K562 (cell line): ENCODE results near the gene NUDT6.

Experiments
- SP2 ChIP-seq: IDR thresholded peaks from 2 replicates; pipeline ENCODE4 v1.6.1; 2011; ENCODE audit warnings: mild to moderate bottlenecking, low read depth, low read length, moderate library complexity; ENCODE audit not compliant: poor library complexity, severe bottlenecking; ENCODE audit errors: extremely low read depth
- ZNF707 ChIP-seq: fragments of 250-450 bp; sonication (Bioruptor Pico); conservative IDR thresholded peaks from 2 replicates; pipeline ENCODE4 v1.8.0; 2022; ENCODE audit warnings: inconsistent platforms, mild to moderate bottlenecking, moderate library complexity
- TF ChIP-seq, protein P1 (sequence below): fragments of 450-650 bp; IDR thresholded peaks from 2 replicates; pipeline ENCODE4 v1.6.1; 2016; ENCODE audit warnings: borderline replicate concordance

- TF ChIP-seq, protein P1, sequence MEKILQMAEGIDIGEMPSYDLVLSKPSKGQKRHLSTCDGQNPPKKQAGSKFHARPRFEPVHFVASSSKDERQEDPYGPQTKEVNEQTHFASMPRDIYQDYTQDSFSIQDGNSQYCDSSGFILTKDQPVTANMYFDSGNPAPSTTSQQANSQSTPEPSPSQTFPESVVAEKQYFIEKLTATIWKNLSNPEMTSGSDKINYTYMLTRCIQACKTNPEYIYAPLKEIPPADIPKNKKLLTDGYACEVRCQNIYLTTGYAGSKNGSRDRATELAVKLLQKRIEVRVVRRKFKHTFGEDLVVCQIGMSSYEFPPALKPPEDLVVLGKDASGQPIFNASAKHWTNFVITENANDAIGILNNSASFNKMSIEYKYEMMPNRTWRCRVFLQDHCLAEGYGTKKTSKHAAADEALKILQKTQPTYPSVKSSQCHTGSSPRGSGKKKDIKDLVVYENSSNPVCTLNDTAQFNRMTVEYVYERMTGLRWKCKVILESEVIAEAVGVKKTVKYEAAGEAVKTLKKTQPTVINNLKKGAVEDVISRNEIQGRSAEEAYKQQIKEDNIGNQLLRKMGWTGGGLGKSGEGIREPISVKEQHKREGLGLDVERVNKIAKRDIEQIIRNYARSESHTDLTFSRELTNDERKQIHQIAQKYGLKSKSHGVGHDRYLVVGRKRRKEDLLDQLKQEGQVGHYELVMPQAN = no peak
- TF ChIP-seq ZNF707 (CRISPR knock-in tag) = no peak
- TF ChIP-seq SP2 = no peak
Observed at GRCh38 chr4:122909683-122910082, 12.7 kb downstream of the NUDT6 start.
